H9 (cell line): ENCODE measurements around the gene MUSK. TPM values are rescaled to one million over a fixed set of nuclear protein-coding genes. Genes with fewer than 3 reads are reported as not detected.

Experiments
- DNase-seq: peaks from one replicate; pipeline ENCODE4 v3.0.0-alpha.2; 2017
- H2AFZ ChIP-seq: one replicate; pipeline ENCODE4 v1.6.1; 2013; ENCODE audit warnings: mild to moderate bottlenecking, low read length, control low read depth, moderate library complexity
- H2AK5ac ChIP-seq: 2 replicates; pipeline ENCODE4 v1.6.1; 2013; ENCODE audit warnings: low read length, control low read depth, mixed read lengths; ENCODE audit not compliant: insufficient read length
- H2BK120ac ChIP-seq: one replicate; pipeline ENCODE4 v1.6.1; 2013; ENCODE audit warnings: low read depth, mild to moderate bottlenecking, low read length, control low read depth, inconsistent platforms; ENCODE audit not compliant: poor library complexity, severe bottlenecking
- H2BK12ac ChIP-seq: 2 replicates; pipeline ENCODE4 v1.6.1; 2013; ENCODE audit warnings: low read length, control low read depth, mixed read lengths, low read depth; ENCODE audit not compliant: insufficient read length
- H2BK15ac ChIP-seq: 2 replicates; pipeline ENCODE4 v1.6.1; 2013; ENCODE audit warnings: low read depth, low read length, control low read depth
- H2BK20ac ChIP-seq: one replicate; pipeline ENCODE4 v1.6.1; 2013; ENCODE audit warnings: low read depth, mild to moderate bottlenecking, low read length, control low read depth, inconsistent platforms; ENCODE audit not compliant: poor library complexity, severe bottlenecking
- H2BK5ac ChIP-seq: 2 replicates; pipeline ENCODE4 v1.6.1; 2013; ENCODE audit warnings: low read length, control low read depth, mixed read lengths; ENCODE audit not compliant: insufficient read length
- H3K14ac ChIP-seq: 2 replicates; pipeline ENCODE4 v1.6.1; 2013; ENCODE audit warnings: low read length, control low read depth; ENCODE audit not compliant: insufficient read depth
- H3K18ac ChIP-seq: 2 replicates; pipeline ENCODE4 v1.6.1; 2013; ENCODE audit warnings: low read depth, mild to moderate bottlenecking, mixed read lengths, low read length, control low read depth; ENCODE audit not compliant: insufficient read length
- H3K23ac ChIP-seq: 2 replicates; pipeline ENCODE4 v1.6.1; 2013; ENCODE audit warnings: low read length, control low read depth, mixed read lengths, low read depth; ENCODE audit not compliant: insufficient read length
- H3K23me2 ChIP-seq: 2 replicates; pipeline ENCODE4 v1.6.1; 2013; ENCODE audit warnings: low read depth, mild to moderate bottlenecking, mixed read lengths, low read length, control low read depth; ENCODE audit not compliant: insufficient read length, poor library complexity, severe bottlenecking
- H3K27ac ChIP-seq: 2 replicates; pipeline ENCODE4 v1.5.1; 2013; ENCODE audit warnings: low read length, control low read depth, mixed read lengths, low read depth; ENCODE audit not compliant: insufficient read length
- H3K27me3 ChIP-seq: 2 replicates; pipeline ENCODE4 v1.6.1; 2013; ENCODE audit warnings: low read length, control low read depth, inconsistent platforms; ENCODE audit not compliant: insufficient read depth
- H3K4ac ChIP-seq: 2 replicates; pipeline ENCODE4 v1.6.1; 2013; ENCODE audit warnings: low read depth, mild to moderate bottlenecking, control low read depth, inconsistent platforms, low read length, moderate library complexity
- H3K4me1 ChIP-seq: 2 replicates; pipeline ENCODE4 v1.6.1; 2013; ENCODE audit warnings: low read length, control low read depth, inconsistent platforms; ENCODE audit not compliant: insufficient read depth
- H3K4me2 ChIP-seq: 2 replicates; pipeline ENCODE4 v1.6.1; 2013; ENCODE audit warnings: low read length, control low read depth, mixed read lengths; ENCODE audit not compliant: insufficient read length, insufficient read depth
- H3K56ac ChIP-seq: 2 replicates; pipeline ENCODE4 v1.6.1; 2013; ENCODE audit warnings: low read depth, mild to moderate bottlenecking, mixed read lengths, low read length, control low read depth; ENCODE audit not compliant: insufficient read length
- H3K79me1 ChIP-seq: 2 replicates; pipeline ENCODE4 v1.6.1; 2013; ENCODE audit warnings: low read depth, mild to moderate bottlenecking, moderate library complexity, low read length, control low read depth, inconsistent platforms; ENCODE audit not compliant: insufficient read depth, poor library complexity, severe bottlenecking
- H3K79me2 ChIP-seq: 2 replicates; pipeline ENCODE4 v1.6.1; 2013; ENCODE audit warnings: low read length, control low read depth, inconsistent platforms; ENCODE audit not compliant: insufficient read depth
- H3K9ac ChIP-seq: 2 replicates; pipeline ENCODE4 v1.6.1; 2013; ENCODE audit warnings: low read length, control low read depth, mixed read lengths; ENCODE audit not compliant: insufficient read length; ENCODE audit errors: extremely low read depth
- H3K9me3 ChIP-seq: one replicate; pipeline ENCODE4 v1.6.1; 2013; ENCODE audit warnings: low read depth, low read length, inconsistent platforms; ENCODE audit not compliant: control insufficient read depth
- H3T11ph ChIP-seq: one replicate; pipeline ENCODE4 v1.6.1; 2013; ENCODE audit warnings: mild to moderate bottlenecking, low read length, control low read depth, inconsistent platforms
- H4K20me1 ChIP-seq: one replicate; pipeline ENCODE4 v1.6.1; 2013; ENCODE audit not compliant: control insufficient read depth, insufficient read length, insufficient read depth
- H4K5ac ChIP-seq: 2 replicates; pipeline ENCODE4 v1.6.1; 2013; ENCODE audit warnings: low read depth, mild to moderate bottlenecking, mixed read lengths, low read length, control low read depth; ENCODE audit not compliant: insufficient read length
- H4K8ac ChIP-seq: replicated peaks from 2 replicates; pipeline ENCODE4 v1.6.1; 2013; ENCODE audit warnings: low read length, control low read depth, mixed read lengths, low read depth; ENCODE audit not compliant: insufficient read length
- H4K91ac ChIP-seq: 2 replicates; pipeline ENCODE4 v1.6.1; 2013; ENCODE audit warnings: low read depth, mild to moderate bottlenecking, moderate library complexity, mixed read lengths, low read length, control low read depth; ENCODE audit not compliant: insufficient read length
- H3K27ac Mint-ChIP-seq, 3 experiments: 2 replicates in 2 of 3; 3 replicates in 1 of 3; pipeline ENCODE4 v1.8.0; 2020 to 2021; ENCODE audit warnings: mixed read lengths in 3 of 3, mild to moderate bottlenecking in 1 of 3, moderate library complexity in 1 of 3
- H3K27me3 Mint-ChIP-seq: 2 replicates; pipeline ENCODE4 v1.8.0; 2021; ENCODE audit warnings: low read depth, mild to moderate bottlenecking, moderate library complexity, mixed read lengths
- H3K36me3 Mint-ChIP-seq, 3 experiments: 2 replicates in 2 of 3; 3 replicates in 1 of 3; pipeline ENCODE4 v1.8.0; 2020 to 2021; ENCODE audit warnings: low read depth in 3 of 3, mixed read lengths in 3 of 3; ENCODE audit not compliant: insufficient read depth in 1 of 3
- H3K4me1 Mint-ChIP-seq, 2 experiments: 2 replicates each; pipeline ENCODE4 v1.8.0; 2020; ENCODE audit warnings: mixed read lengths in 2 of 2
- H3K4me3 Mint-ChIP-seq, 2 experiments: 2 replicates in 1 of 2; 3 replicates in 1 of 2; pipeline ENCODE4 v1.8.0; 2020 to 2021; ENCODE audit warnings: mild to moderate bottlenecking in 2 of 2, mixed read lengths in 2 of 2, moderate library complexity in 1 of 2
- H3K9me3 Mint-ChIP-seq, 2 experiments: 2 replicates in 1 of 2; 3 replicates in 1 of 2; pipeline ENCODE4 v1.8.0; 2020; ENCODE audit warnings: mild to moderate bottlenecking in 2 of 2, mixed read lengths in 2 of 2, moderate library complexity in 1 of 2
- CTCF ChIP-seq: fragments of 200-600 bp; sonication (generic); conservative IDR thresholded peaks from 3 replicates; pipeline ENCODE4 v1.8.0; 2021; ENCODE audit warnings: antibody characterized with exemption, mild to moderate bottlenecking
- WGBS: extraction: QIAGEN DNeasy Blood & Tissue Kit; methylation state at CpG from one replicate; pipeline ENCODE4 v1.1.7; 2013; ENCODE audit warnings: missing lambda C conversion rate, low lambda C conversion rate, mixed read lengths; ENCODE audit not compliant: insufficient read length; ENCODE audit errors: extremely low coverage; 5-methylcytosine and 5-hydroxymethylcytosine counted together
- total RNA-seq: library from RNA; stranded (reverse); gene quantifications from 2 replicates; pipeline ENCODE4 v1.2.1, GENCODE V29; 2021

The MUSK gene
- total RNA-seq, 1 experiment from 2014 or later: not detected

- no peak overlapping the region for H4K8ac ChIP-seq
- Mint-ChIP-seq H3K9me3 (no peaks in the 10 kb centered on the region; a peak in 1 of 5 replicates), H3K4me3 (no peak overlapping the region), H3K4me1 (no peaks in the 10 kb centered on the region), H3K27ac (no peak overlapping the region), H3K27me3 (no peaks in the 10 kb centered on the region), H3K36me3 (no peaks in the 10 kb centered on the region)
- no peak overlapping the region for H3K27ac ChIP-seq
- no peak overlapping the region for H3K23ac ChIP-seq
- H3K18ac ChIP-seq: no peak overlapping the region
- H2AFZ ChIP-seq: no peak overlapping the region
- no peak overlapping the region for H3K4me2 ChIP-seq
- no peaks in the 10 kb centered on the region for H3K9me3 ChIP-seq
- no peaks in the 10 kb centered on the region for H3K23me2 ChIP-seq
- no peak overlapping the region for H2BK12ac ChIP-seq
- H2BK120ac ChIP-seq: no peak overlapping the region
- H2BK15ac ChIP-seq: no peak overlapping the region
- H3K56ac ChIP-seq: no peak overlapping the region
- H4K5ac ChIP-seq: no peak overlapping the region
- H3K79me1 ChIP-seq: no peaks in the 10 kb centered on the region
- TF ChIP-seq CTCF: no peak
- H2AK5ac ChIP-seq: no peak overlapping the region
- H2BK20ac ChIP-seq: no peak overlapping the region
- H3K9ac ChIP-seq: no peak overlapping the region
- no peaks in the 10 kb centered on the region for H3K27me3 ChIP-seq
- H3K4me1 ChIP-seq: no peaks in the 10 kb centered on the region; the same call in 1 of the 2 replicates
- H3K14ac ChIP-seq: no peak overlapping the region
- no peak overlapping the region for H4K91ac ChIP-seq
- H4K20me1 ChIP-seq: no peaks in the 10 kb centered on the region
- no peaks in the 10 kb centered on the region for H3K79me2 ChIP-seq
- no peak overlapping the region for H2BK5ac ChIP-seq
- no peak overlapping the region for H3K4ac ChIP-seq
- no peak overlapping the region for H3T11ph ChIP-seq
- no peak for DNase-seq
- WGBS: no CpG with 5 or more reads among the region's 1 CpG
Observed at GRCh38 chr9:110835859-110836271, 167.3 kb downstream of the MUSK start.
